SU-DHL-6 (cell line): Measurements from ENCODE around the gene TOGARAM2.

Source experiments
- H2AFZ ChIP-seq: fragments of 200-600 bp; sonication (generic); 2 replicates; pipeline ENCODE4 v1.6.1; 2014; ENCODE audit warnings: low read depth, mild to moderate bottlenecking, moderate library complexity, mixed read lengths, antibody characterized with exemption, low read length; ENCODE audit not compliant: severe bottlenecking
- H3F3A ChIP-seq: fragments of 200-600 bp; shearing (Covaris generic); 2 replicates; pipeline ENCODE4 v1.6.0; 2016; ENCODE audit warnings: antibody characterized with exemption, mild to moderate bottlenecking; ENCODE audit not compliant: insufficient read depth
- H3K27ac ChIP-seq: fragments of 200-600 bp; sonication (generic); 2 replicates; pipeline ENCODE4 v1.5.1; 2016; ENCODE audit warnings: low read depth, mild to moderate bottlenecking, low read length, moderate library complexity, mixed read lengths
- H3K27me3 ChIP-seq: fragments of 200-600 bp; sonication (generic), shearing (Covaris generic); 2 replicates; pipeline ENCODE4 v1.6.0; 2014; ENCODE audit warnings: mild to moderate bottlenecking, low read length
- H3K36me3 ChIP-seq: fragments of 200-600 bp; sonication (generic); 2 replicates; pipeline ENCODE4 v1.6.1; 2014; ENCODE audit warnings: mild to moderate bottlenecking, low read length, mixed read lengths
- H3K4me2 ChIP-seq: fragments of 300-600, 200-600 bp; shearing (Covaris generic), sonication (generic); 2 replicates; pipeline ENCODE4 v1.6.0; 2014; ENCODE audit warnings: low read length, low read depth, mild to moderate bottlenecking; ENCODE audit not compliant: poor library complexity, severe bottlenecking
- H3K4me3 ChIP-seq: fragments of 200-600 bp; sonication (generic); 2 replicates; pipeline ENCODE4 v1.5.1; 2014; ENCODE audit warnings: antibody characterized with exemption, low read length, mild to moderate bottlenecking, mixed read lengths; ENCODE audit not compliant: insufficient read depth, poor library complexity, severe bottlenecking
- H3K79me2 ChIP-seq: fragments of 200-600 bp; sonication (generic); 2 replicates; pipeline ENCODE4 v1.6.1; 2014; ENCODE audit warnings: mild to moderate bottlenecking, low read length, moderate library complexity; ENCODE audit not compliant: insufficient read depth
- H3K9ac ChIP-seq: fragments of 200-600 bp; sonication (generic); 2 replicates; pipeline ENCODE4 v1.7.0; 2014; ENCODE audit warnings: mild to moderate bottlenecking, low read length
- H3K9me2 ChIP-seq: fragments of 200-600 bp; sonication (generic); replicated peaks from 2 replicates; pipeline ENCODE4 v1.6.1; 2014; ENCODE audit warnings: low read length; ENCODE audit not compliant: insufficient read depth
- H3K9me3 ChIP-seq: fragments of 200-600 bp; sonication (generic); 2 replicates; pipeline ENCODE4 v1.6.1; 2014; ENCODE audit warnings: low read length, mixed read lengths; ENCODE audit not compliant: insufficient read depth
- H4K20me1 ChIP-seq: fragments of 200-600 bp; sonication (generic); 2 replicates; pipeline ENCODE4 v1.6.1; 2014; ENCODE audit warnings: low read depth, mild to moderate bottlenecking, antibody characterized with exemption, low read length, moderate library complexity, mixed read lengths
- EZH2phosphoT487 ChIP-seq: fragments of 200-600 bp; sonication (generic), shearing (Covaris generic); conservative IDR thresholded peaks from 2 replicates; pipeline ENCODE4 v1.6.1; 2018; ENCODE audit warnings: mild to moderate bottlenecking, antibody characterized with exemption, low read length, moderate library complexity, mixed read lengths
- TF ChIP-seq, protein P1 (sequence below): fragments of 200-600 bp; sonication (generic); IDR thresholded peaks from one replicate; pipeline ENCODE4 v1.5.1; 2017; ENCODE audit warnings: antibody characterized with exemption, mild to moderate bottlenecking, low read length, moderate library complexity; ENCODE audit not compliant: insufficient read depth, poor library complexity, severe bottlenecking

Gene TOGARAM2

GRCh38 chr2:29025711-29026110 is 44.6 kb downstream of the TOGARAM2 start:
- Histone ChIP-seq H3K27ac (no peak overlapping the region), H3K27me3 (no peaks in the 10 kb centered on the region), H3K9me2 (no peaks in the 10 kb centered on the region), H3K9me3 (no peaks in the 10 kb centered on the region), H2AFZ (no peak overlapping the region), H4K20me1 (no peaks in the 10 kb centered on the region), H3K36me3 (no peaks in the 10 kb centered on the region), H3K4me3 (no peak overlapping the region), H3F3A (no peaks in the 10 kb centered on the region), H3K9ac (no peak overlapping the region), H3K79me2 (no peaks in the 10 kb centered on the region), H3K4me2 (no peak overlapping the region)
- TF ChIP-seq, protein P1, sequence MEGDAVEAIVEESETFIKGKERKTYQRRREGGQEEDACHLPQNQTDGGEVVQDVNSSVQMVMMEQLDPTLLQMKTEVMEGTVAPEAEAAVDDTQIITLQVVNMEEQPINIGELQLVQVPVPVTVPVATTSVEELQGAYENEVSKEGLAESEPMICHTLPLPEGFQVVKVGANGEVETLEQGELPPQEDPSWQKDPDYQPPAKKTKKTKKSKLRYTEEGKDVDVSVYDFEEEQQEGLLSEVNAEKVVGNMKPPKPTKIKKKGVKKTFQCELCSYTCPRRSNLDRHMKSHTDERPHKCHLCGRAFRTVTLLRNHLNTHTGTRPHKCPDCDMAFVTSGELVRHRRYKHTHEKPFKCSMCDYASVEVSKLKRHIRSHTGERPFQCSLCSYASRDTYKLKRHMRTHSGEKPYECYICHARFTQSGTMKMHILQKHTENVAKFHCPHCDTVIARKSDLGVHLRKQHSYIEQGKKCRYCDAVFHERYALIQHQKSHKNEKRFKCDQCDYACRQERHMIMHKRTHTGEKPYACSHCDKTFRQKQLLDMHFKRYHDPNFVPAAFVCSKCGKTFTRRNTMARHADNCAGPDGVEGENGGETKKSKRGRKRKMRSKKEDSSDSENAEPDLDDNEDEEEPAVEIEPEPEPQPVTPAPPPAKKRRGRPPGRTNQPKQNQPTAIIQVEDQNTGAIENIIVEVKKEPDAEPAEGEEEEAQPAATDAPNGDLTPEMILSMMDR, result no peak
- no peak for TF ChIP-seq EZH2phosphoT487

DNA sequence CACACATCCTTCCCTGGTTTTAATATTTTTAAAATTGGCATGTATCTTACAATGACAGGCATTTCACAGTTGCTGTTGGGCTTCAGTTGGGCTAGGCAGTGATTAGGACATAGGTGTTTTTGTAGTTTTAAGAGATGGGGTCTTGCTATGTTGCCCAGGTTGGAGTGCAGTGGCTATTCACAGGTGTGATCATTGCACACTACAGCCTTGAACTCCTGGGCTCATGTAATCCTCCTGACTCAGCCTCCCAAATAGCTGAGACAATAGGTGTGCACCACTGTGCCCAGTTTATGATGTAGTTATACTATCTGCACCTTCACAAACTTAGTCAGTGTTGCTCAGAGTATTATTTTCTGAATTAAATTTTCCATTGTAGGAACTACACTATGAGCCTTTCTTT is 49.9 kb downstream of the TOGARAM2 start:
- H3K4me3 ChIP-seq, result no peak overlapping the region

DNA sequence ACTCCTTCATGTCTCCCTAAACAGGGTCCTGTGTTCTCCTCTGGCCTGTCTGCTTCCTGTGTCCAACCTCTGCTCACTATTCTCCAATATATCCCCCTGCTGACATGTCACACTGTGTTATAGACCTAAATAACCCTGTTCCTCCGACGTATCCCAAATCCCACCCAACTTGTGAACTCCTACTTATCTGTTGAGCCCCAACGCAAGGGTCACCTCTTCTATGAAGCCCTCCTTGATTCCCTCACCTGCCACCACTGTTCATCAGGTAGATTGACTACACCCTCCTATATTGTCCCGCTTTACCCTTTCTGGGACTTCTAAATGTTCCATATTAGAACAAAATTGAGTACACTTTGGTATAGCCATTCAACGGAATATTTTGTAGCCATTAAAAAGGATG is 51.1 kb downstream of the TOGARAM2 start:
- H3K27me3 ChIP-seq, result no peaks in the 10 kb centered on the region
- no peaks in the 10 kb centered on the region for H3K79me2 ChIP-seq
- no peak overlapping the region for H2AFZ ChIP-seq
- H3F3A ChIP-seq, result no peaks in the 10 kb centered on the region
- H3K36me3 ChIP-seq, result no peaks in the 10 kb centered on the region
- no peak overlapping the region for H3K27ac ChIP-seq
- H3K4me3 ChIP-seq, result no peak overlapping the region
- H3K4me2 ChIP-seq, result no peak overlapping the region
- TF ChIP-seq EZH2phosphoT487, result no peak
- TF ChIP-seq, protein P1, result no peak
- H3K9me2 ChIP-seq, result no peaks in the 10 kb centered on the region
- no peak overlapping the region for H3K9ac ChIP-seq
- no peaks in the 10 kb centered on the region for H3K9me3 ChIP-seq
- no peaks in the 10 kb centered on the region for H4K20me1 ChIP-seq

More for the DNA sequence above, 49.9 kb downstream of the TOGARAM2 start:
- Histone ChIP-seq H3K9me3 (no peaks in the 10 kb centered on the region), H3K9me2 (no peaks in the 10 kb centered on the region), H3K36me3 (no peaks in the 10 kb centered on the region), H2AFZ (no peak overlapping the region), H3K79me2 (no peaks in the 10 kb centered on the region), H3K27ac (no peak overlapping the region), H3F3A (no peaks in the 10 kb centered on the region), H3K4me2 (no peak overlapping the region), H3K9ac (no peak overlapping the region), H4K20me1 (no peaks in the 10 kb centered on the region), H3K27me3 (no peaks in the 10 kb centered on the region)
- no peak for TF ChIP-seq EZH2phosphoT487
- TF ChIP-seq, protein P1, result no peak
